GM21381 (cell line): ENCODE measurements around the gene METTL6.
A peak's percentile ranks its signal among the peaks of the same experiment; 100 is the strongest.
"Not testable (repeated sequence)": the region's sequence is repeated elsewhere in the genome, so short reads cannot be mapped to it uniquely, and the experiment has no call there.

ENCODE experiments used
- ATAC-seq: cut with Tn5 transposase; IDR thresholded peaks from one replicate; pipeline ENCODE4 v1.9.1; 2021; ENCODE audit warnings: mild to moderate bottlenecking, moderate library complexity; ENCODE audit not compliant: unreplicated experiment

The METTL6 gene, protein sequence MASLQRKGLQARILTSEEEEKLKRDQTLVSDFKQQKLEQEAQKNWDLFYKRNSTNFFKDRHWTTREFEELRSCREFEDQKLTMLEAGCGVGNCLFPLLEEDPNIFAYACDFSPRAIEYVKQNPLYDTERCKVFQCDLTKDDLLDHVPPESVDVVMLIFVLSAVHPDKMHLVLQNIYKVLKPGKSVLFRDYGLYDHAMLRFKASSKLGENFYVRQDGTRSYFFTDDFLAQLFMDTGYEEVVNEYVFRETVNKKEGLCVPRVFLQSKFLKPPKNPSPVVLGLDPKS

DNA sequence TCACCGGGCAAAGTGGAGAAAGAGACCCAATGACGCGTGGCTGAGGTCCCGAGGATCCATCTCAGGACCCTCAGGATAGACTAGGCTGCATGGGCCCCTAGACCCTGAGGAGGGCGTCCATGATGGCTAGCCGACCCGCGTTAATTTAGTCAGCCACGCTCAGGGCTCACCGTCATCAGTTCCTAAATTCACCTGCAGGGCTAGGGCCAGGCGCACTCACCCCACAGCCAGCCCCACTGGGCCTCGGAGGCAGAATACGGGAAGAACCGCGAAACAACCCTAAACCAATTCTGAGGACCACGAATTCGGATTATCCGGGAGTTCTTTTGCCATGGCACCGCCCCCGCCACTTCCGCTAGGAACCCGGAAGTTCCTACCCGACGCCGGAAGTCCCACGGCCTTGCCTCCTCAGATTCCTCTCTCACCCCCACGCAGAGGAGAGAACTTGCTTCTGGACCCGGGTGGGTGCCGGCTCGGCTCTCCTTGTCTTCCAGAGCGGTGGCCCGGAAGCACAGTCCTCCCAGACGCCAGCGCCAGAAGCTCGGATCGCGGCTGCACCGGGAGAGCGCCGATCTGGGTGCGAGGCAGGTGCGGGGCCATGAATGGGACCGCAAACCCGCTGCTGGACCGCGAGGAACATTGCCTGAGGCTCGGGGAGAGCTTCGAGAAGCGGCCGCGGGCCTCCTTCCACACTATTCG, at the start of gene METTL6, which contains the start of gene EAF1:
METTL6 (minus strand) TSS at position 363 of the 699 bp plus-strand sequence. CDS start 1,033 bp downstream, outside the sequence.
EAF1 (plus strand) TSS at position 417 of the 699 bp plus-strand sequence; CDS start at position 599, 182 bp downstream.
- ATAC-seq, result peak; percentile 89

DNA sequence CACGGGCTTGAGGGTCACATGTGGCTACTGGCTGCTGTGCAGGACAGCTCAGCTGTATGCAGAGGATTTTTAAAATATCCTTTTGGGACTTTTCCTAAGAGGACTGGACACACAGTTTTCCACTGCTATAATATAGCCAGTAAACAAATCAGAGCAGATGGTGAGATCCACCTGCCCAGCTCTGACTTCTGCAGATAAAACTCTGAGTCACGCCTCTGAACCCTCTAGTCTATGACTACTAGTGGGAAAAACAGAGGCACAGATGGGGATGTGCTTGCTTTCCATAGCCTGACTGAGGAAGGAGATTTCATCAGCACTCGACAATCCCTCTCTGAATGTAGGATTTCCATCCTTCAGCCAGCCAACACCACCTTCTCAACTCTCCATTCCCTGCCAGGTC, 49.0 kb upstream of the METTL6 start:
- no peak for ATAC-seq

DNA sequence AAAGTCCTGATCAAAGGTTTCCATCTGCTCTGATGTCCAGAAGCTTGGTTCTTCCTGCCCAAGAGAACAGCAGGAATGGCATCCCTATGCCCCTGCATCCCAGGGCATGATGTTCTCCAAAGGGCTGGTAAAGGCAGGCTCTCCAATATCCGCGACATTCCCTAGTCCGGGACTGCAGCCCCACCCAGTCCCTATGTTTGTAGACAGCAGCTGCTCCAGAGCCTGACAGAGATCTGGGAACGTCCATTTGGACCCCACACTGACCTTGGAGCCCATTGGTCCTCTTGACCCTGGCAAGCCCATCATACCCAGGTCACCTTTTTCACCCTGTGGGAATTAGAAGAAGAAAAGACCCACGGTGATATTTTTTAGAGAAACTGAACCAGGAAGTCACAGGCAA, 47.8 kb upstream of the METTL6 start:
- no peak for ATAC-seq

DNA sequence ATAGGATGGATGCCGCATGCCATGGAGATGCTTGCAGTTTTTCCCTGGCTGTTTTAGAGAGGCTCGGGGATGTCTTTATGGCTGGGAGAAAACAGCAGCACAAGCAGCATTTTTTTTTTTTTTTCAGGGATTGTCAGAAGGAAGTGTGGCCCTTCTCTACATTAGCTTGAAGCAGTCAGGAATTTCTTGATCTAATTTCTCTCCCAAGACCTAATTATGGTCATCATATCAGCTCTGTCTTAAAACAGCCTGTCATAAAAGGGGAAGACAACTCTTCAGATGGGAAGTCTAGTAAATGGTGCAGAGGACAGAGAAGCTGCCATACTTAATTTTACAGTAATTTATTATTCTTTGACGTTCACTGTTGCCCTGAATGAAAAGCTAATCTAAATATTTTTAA, 44.5 kb upstream of the METTL6 start:
- no peak for ATAC-seq

DNA sequence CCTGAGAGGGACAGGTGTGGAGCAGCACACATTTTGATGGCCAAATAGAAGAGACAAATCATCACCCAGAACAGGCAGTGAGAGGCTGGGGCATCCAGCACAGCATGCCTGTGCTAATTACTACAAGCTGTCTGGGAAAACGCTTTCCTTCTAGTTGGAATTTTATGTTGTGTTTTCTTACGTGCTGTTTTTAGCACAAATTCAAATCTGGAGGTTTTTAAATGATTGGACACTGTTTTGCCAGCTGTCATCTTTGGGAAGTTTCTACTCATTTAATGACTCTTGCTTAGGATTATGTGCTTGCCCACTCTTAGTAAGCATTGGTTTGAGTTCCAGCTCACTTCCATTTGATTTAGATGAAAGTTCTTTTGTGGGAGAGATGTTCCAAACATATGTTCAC, 43.5 kb upstream of the METTL6 start:
- no peak for ATAC-seq

DNA sequence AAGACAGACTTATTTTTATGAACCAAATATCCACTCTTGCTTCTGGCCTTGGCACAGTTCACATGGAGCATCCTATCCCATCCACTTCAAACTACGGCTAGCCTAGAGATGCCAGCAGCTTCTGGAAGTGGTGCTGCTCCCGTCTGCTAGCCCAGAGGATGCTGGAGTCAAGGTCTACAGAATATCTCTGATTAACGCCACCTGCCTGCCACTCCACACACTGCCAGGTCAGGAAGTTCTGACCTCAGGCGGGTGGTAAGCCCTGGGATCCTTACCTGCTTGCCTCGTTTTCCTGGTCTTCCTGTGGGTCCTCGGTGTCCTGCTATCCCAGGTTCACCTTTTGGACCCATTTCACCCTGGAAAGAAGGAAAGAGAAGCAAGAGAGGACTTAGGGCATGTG, 42.9 kb upstream of the METTL6 start:
- no peak for ATAC-seq

DNA sequence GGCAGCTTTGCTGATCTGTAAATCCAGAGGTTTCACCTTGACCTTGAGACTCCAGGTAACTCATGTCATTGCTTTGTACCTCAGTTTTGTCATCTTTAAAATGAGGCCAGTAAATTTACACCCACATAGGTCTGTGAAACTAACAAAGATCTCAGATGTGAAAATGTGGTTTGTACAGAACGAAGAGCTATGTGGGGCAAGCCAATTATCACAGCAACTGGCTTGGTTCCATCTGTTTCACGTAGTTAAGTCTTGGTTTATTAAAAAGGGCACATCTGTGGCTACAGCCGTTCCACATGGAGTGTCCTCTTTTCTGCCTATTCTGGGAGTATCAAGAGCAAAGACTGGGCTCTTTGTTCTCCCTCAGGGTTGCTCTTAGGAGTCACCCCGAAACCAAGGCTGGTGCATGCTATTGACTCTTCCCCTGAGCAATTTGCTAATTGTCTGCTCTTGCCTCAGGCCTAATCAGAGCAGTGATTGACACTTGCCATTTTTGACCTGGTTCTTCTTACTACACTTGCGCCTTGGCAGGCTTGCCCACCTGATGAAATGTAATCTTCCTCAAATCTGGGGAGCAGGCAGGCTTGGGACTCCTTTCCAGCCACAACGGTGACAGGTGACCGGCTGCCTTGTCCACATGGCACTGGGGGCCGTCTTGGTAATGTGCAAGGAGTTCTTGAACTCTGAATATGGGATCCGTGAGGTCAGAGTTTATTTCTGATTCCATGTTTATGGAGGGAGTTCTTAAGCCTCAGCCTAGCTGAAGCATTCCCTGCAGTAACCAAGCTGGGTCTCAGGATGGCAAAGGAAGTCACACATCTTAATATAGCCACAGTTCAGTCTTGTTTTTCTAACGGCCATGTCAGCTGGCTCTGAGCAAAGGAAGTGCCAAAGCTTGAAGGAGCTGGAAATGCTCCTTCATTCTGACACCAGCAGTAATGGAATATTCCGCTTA, 40.2 kb upstream of the METTL6 start:
- peak; percentile 68 for ATAC-seq

DNA sequence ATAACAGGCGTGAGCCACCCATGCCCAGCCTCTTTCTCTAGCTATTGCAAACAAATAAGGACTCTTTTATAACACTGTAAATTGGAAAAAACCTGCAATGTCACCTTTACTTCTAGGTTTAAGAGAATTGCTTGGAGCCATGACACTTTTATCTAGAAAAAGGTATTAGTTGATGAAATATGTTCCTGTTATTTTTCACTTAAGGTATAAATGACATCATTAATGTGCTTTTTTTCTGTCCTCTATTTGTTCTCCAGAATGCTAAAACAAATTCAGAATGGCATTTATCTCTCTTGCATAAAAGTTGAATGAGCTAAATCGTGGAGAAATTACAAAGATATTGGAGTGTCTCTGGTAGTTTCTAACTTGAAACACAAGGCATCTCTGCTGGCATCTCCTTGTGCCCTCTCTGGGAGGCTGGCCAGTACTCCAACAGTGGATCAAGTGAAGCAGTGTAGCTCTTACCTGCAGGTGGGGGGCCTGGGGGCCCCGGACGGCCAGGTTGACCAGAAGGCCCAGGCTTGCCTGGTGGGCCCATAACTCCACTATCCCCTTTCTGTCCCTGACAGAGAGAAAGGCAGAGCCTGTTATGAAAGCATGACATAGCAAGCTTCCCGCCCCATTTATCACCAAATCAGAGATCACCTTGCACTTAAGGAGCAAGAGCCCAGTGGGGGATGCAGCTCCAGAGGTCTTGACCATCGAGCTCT, 38.7 kb upstream of the METTL6 start:
- ATAC-seq, result no peak

DNA sequence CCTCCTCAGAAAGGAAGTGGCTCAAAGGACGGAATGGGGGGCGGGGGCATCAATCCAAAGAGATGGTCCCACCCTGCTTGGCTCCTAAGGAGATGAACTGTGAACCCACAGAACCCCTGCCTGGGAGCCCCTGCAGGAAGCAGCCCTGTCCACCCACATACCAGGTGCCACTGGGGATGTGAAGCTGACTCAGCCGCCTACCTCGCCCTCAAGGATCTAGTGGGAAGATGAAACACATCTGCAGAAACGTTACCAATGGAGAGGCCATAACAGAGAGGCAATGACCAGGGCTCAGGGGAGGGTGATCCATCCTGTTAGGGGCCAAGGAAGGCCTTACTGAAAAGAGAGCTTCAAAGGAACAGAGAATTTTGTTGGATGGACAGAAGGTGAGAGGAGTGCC, 35.1 kb upstream of the METTL6 start:
- no peak for ATAC-seq

DNA sequence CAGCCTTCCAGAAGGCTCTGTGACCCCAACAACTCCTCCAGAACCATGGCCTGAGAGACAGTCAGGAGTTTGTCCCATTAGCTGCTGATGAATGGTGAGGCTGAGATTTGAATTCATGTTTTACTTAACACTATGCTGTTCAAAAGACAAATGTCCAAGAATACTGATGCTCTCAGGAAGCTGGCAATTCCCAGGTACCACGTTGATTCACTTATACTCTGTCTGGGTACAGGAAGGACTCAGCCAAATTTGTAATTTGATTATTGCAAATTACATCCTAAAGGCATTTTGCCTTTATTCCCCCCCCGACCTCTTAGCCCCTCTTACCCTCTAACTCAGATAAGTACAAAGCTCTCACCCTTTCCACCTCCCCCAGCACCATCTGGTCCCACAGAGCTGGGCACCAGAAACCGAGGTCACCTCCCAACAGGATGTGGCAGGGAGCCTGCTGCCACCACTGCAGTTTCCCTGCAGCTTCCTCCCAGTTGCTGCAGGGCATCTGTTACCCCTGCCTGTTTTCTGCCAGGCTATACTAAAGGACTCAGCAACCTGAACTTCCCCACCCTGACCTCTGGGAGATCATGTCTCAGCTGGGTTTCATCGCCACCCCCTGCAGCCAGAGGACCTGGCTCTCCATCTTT, 33.7 kb upstream of the METTL6 start:
- ATAC-seq, result no peak

DNA sequence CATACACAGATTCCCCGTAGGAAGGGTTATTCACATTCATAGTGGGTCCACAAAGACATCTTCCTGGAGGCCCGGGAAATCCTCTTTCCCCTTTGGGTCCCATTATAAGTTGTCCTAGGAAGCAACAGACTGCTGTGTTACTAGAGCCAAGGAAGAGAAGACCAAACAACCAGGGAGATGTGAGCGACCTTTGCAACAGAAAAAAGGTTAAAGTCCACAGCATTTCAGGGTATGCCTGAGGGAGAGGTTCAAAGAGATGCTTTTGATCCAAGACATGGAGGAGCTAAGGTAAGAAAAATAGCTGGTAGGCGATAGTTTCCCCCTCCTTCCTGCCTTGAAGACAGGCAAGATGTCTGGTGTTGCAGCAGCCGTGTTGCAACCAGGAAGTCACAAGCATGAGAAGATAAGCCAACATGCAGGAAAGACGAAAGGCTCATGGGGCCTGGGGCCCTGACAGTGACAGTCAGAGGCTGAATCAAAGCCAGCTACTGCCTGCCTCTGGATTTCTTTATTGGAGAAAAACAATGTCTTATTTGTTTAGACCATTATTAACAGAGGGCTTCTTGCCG, 31.0 kb upstream of the METTL6 start:
- no peak for ATAC-seq

DNA sequence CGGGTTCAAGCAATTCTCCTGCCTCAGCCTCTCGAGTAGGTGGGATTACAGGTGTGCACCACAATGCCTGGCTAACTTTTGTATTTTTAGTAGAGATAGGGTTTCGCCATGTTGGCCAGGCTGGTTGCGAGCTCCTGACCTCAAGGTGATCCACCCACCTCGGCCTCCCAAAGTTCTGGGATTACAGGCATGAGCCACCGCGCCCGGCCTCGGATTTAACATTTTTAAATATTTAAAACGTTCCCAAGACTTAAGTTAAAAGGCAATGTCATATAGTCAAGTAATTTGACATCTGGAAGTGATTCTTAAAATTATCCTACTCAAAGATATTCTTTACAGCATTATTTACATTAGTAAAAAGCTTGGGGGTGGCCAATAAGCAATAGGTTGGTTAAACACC, 29.6 kb upstream of the METTL6 start:
- not testable (repeated sequence) for ATAC-seq

DNA sequence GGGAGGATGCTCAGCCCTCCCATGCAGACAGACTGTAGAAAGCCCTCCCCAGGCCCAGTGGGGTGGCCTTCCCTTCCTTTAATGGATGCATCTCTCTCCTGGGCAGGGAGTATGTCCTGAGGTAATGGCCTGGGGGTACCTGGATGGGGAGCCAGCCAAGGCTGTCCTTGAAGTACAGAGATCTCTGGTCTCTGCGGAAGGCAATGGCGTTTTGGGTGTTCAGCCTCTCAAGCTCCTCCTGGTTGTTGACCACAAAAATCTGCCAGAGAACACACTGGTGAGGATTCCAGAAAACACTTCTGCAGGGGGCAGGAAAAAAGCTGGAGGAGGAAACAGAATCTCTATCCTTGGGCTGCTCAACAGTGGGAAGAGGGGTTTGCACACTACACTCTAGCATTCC, 29.0 kb upstream of the METTL6 start:
- no peak for ATAC-seq

DNA sequence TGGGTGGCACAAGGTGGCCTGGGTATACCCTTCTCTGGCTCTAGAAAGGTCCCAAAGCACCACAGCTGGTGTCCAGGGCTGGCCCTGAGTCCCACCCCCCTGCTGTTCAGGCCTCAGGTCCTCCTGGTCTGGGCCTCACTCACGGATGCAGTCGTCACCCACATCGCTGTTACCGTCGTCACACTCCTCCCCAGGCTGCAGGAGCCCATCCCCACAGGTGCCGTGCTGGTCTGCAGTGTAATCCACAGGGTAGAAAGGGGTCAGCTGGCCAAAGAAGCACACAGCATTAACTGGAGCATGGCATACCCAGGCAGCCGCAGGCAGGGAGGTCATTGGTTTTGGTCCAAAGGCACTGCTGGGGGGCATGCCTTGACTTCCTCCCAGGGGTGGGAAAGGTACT, 28.4 kb upstream of the METTL6 start:
- no peak for ATAC-seq

DNA sequence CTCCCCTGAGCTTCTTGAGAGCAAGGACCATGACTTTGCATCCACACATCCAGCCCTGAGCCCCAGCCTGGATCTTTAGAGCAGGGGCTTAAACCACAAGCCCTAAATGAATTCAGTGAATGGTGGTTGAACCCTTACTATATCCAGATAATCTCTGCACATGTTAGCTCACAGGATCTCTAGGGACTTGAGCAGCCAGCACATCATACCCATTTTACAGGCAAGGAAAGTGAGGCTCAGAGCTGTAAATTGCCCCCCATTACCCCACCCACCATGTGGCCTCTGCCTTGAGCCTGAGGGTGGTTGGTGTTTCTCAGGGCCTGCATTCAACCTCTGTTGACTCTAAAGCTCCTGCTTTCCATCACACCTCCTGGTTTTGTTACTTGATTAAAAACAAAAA, 27.6 kb upstream of the METTL6 start:
- no peak for ATAC-seq

DNA sequence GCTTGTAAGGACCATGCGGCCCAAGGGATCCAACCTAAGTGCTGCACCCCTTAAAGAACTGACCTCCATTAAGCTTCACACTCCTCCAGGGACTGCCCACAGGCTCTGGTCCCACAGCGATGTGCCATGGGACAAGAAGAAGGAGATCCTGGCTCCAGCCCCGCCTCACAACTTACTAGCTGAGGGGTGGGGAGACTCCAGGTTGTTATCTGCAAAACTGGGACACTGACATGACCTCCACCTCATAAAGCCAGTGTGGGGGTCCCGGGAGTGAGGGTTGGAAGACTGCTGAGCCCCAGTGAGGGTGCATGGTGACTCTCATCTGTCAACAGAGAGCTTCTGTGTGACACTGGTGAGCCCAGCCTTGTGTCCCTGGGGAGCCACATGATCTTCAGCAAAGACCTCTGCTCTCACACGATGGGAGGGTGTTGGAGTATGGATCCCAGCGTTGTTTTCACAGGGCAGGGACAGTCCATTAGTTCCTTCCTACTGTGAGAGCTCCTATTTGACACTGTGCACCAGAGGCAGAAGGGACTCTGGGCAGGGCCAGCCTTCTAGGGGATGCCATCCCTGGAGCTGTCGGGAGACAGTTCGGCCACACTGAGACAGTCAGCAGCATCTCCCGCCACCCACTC, 26.8 kb upstream of the METTL6 start:
- ATAC-seq, result no peak

DNA sequence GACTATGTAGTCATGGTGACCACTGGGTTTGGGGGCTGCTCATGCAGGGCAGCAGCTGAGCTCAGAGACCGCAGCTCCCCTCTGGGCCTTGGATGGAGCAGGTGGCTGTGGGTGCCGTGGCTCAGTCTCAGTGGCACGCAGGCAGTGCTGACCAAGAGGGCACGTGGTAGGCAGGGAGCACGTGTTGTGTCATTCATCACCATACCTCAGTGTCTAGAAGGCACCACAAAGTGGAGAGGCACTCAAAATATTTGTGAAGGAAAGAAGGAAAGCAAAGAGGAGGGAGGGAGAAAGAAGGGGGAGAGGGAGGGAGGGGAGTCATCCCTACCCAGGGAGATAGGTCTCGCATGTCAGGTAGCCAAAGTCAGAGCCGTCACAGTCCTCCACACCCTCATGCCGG, 26.2 kb upstream of the METTL6 start:
- ATAC-seq, result no peak

DNA sequence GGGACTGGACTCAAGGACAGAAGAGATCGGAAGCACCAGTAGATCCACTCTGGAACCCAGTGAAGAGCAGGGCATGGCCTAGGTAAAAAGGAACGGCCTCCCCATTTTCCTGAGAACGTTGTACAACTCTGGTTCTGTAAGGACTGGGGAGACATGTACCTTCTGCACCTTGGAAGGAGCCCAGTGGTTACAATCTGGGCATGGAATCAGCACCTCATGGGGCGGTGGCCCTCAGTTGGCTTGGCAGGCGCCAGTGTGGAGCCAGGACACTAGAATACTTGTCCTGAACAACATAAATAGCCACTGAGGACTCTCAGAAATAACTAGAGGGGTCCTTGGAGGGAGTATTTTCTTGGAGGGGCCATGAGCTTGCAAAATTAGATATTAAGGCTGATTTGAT, 25.6 kb upstream of the METTL6 start:
- ATAC-seq, result no peak

DNA sequence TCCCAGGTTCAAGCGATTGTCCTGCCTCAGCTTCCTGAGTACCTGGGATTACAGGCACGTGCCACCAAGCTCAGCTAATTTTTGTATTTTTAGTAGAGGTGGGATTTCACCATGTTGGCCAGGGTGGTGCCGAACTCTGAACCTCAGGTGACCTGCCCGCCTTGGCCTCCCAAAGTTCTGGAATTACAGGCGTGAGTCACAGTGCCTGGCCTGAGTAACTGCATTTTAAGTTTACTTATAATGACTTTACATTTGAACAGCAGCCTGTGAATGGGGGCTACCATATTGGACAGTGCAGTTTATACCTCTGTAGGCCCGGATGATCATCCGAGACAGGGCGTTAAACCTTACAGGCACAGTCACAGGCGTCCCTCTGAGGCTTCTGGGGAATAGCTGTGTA, 24.8 kb upstream of the METTL6 start:
- ATAC-seq, result no peak
